Fibroblast of peridontal ligament (primary cell): ENCODE measurements around the gene NUP210L.

ENCODE experiments used
- DNase-seq: peaks from one replicate; pipeline ENCODE4 v3.0.0-alpha.2; 2010; ENCODE audit errors: extremely low read depth

NUP210L gene

DNA sequence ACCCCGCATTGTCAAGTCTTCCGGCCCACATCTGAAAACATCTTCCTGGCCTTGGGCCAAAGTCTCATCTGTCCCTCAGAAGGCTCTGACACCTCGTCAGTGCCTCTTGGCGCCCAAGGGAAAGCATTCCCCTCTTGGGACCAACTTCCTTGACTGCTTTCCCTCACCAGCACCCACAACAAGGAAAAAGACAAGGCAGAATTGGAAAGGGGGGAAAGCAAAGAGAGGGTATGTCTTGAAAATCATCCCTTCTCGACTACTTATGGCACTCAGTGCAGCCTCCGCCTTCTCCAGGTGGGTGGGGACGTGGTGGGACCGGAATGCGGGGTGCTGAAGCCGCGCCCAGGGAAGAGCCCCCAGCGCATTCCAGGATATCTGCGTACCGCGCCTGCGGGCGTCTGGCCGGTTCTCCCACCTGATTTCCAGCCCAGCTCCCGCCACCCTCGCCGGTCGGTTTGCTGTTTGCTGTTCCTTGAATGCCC lies 191.0 kb downstream of the NUP210L start:
- DNase-seq: no peak

DNA sequence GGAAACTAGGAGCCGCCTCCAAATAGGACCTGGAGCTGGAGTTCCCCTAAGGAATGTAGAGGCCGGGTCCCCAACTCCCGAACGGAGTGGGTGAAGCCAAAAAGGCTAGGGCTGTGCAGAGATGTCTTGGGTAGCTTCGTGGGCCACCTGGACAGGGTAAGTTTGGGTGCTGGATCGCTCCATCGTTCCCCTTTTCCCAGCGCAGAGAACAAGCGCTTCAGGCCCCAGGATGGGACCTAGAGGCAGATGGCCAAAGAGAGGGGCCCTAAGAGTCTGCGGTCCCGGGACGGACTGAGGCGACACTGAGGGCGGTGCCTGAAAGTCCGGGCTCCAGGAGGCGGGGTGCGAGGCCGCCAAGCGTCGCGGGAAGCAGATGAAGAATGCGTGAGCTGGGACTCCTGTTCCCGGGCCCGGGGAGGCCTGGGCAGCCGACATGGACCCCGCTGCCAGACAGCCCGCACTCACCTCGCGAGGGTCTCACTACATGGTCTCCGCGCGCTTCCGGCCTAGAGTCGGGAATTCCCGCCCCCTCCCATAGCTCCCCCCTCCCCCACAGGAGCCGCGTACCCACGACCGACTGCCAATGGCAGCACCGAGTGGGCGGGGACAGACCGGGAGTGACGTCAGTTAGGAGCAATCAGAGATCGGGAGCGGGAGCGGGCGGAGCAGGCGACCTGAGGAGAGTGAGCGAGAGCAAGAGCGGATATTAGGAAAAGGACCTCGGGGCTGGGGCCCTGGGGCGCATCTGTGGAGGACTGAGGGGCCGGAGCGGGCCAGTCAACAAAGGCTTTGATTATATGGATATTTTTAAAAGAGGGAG lies 191.6 kb downstream of the NUP210L start, which contains the start of gene SLC39A1:
TSS of gene SLC39A1 (minus strand) at position 508 of the 820 bp plus-strand sequence. CDS start 822 bp downstream, outside the sequence.
- DNase-seq: peak; percentile 94

DNA sequence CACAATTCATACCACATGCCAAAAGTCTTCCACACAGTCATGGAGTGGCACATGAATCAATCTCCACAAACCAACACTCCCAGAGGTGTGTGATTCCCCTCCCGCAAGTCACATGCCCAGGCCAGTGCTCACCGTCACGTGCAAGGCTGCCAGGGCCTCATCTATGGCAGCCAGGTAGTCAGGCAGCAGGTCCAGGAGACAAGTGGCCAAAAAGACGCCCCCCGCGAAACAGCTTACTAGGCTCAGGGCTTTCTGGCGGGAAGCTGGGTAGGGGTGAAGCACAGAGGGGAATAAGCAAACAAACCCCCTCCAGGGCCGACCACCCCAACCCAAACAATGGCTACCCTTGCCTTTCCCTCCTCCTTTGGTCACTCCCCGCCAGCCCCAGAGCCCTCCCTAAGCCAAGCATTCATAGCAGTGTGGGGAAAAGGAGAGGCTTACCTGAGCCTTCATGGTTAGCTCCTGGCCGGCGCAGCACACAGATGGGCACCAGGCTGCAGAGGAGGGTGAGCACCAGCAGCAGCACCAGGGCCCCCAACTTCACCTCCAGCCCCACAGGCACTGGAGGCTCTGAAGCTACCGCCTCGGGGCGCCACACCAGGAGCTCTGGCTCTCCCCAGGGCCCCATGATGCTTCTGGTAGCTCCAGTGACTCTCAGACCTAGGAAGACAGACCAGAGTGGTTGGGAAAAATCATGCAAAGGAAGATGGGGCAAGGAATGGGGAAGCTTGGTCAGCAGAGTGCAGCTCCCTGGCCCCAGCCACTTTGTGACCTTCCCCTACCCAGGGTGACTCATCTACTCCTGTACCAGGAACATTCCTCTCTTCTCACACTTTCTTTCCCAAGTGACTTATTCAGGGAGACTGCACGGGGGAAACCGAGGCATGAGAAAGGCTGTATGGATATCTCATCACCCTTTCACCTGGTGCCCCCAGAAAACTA lies 192.5 kb downstream of the NUP210L start:
- DNase-seq: no peak

DNA sequence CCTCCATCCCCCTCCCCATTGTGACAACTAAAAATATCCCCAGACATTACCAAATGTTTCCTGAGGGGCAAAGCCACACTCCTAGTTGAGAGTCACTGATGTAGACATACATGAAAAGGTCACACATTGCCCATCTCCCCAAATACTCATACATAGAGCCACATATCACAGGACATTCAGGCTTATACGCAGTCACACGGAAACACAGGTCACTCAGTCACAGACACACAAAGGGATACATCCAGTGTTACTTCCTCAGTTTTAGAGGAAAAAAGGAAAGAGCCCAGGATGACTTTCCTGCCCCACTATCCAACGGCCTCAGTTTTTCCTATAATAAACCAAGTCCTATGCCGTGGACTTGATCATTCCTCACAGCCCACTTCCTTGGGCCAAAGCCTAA lies 193.5 kb downstream of the NUP210L start:
- no peak for DNase-seq

DNA sequence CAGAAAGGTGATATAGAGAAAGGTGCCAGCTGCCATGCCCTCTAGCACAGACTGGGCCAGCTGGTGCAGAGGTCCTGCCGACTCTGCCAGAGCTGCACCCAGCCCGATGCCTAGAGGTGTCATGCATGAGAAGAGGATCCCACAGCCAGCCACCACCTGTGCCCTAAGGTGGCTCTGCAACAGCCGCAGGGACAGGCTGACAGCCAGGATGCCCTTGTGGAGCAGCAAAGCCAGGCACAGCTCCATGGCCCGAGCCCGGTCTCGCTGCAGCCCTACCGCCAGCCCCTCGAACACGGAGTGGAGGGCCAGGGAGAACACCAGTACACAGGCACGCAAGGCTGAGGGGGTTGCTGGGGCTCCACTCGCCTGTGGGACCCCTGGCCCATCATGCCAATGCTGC lies 194.7 kb downstream of the NUP210L start:
- no peak for DNase-seq

DNA sequence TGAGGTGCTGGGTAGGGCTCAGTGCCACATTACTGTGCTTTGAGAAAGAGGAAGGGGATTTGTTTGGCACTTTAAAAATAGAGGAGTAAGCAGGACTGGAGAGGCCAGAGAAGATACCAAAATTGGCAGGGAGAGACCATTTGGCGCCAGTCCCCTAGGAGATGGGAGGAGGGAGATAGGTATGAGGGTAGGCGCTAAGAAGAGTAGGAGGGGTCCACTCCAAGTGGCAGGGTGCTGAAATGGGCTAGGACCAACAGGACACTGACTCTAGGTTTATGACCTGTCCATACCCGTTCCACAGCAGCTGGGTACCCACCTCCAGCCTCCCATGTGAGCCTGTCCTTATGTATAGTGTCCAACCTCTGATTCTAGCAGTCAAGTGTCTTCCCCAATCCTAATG lies 195.4 kb downstream of the NUP210L start:
- no peak for DNase-seq

DNA sequence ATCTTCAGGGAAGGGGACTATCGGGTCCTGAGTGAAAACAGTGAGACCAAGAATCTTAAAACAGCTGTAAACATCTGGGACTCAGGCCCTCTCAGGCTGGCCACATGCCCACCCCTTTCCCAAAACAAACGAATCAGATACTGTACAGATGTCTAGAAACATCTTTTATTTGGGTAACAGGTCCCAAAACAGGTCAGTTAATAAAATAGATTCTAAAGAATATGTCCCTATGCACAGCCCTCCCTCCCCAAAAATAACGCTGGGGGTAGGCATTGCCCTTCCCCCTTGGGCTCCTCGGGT lies 196.0 kb downstream of the NUP210L start:
- no peak for DNase-seq

DNA sequence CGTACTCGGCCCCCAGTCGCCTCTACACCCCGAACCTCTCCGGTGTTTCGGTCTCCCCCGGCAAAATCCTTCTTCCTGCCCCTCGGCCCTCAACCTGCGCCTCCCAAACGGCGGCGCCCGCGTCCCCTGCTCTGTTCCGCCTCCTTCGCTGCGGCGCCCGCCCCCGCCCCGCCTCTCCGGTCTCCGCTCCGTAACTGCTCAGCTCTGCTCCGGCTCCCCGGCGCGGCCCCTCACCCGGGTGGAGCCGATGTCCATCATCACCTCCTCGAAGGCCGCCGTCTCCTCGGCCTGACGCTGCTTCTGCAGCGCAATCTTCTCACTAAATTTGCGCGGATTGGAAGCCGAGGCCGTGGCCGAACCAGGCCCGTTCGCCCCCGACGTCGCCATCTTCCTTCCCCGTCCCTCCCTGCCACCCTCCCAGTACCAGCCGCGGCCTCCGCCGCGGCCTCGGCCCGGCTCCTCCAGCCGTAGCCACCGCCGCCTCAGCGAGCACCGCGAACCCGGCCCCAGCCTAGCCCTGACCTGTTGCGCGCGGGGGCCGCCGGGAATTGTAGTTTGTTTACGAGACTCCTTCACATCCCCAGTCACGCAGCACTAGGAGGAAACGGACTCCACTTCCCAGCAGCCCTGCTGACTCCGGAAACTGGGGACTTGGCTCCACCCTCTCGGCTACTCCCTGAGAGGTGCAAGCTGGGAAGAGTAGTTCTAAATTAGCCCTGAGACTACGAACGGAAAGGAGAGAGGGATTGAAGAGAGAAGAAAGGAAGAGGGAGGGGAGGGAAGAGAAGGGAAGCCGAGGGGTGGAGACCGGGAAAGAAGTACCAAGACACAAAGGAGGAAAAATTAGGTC lies 196.5 kb downstream of the NUP210L start, which contains the start of gene CRTC2:
TSS of gene CRTC2 (minus strand) at position 502 of the 850 bp plus-strand sequence. CDS start at position 387, 115 bp downstream.
- DNase-seq: peak; percentile 98

DNA sequence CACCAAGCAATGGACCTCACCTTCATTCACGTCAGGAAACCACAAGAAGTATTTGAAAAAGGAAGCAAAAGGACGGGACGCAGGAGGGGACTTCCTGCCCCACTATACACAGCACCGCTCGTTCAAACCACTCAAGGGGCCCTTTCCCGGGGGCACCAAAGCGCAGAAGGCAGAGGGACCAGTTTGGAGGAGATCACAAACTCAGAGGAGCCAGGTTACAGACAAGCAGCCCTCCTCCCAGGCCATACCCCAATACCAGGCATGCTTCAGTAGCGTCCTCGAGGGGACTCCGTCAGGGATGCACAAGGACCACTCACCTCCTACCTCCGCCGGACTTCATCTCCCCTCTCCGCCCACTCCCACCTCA lies 197.1 kb downstream of the NUP210L start:
- DNase-seq: no peak

DNA sequence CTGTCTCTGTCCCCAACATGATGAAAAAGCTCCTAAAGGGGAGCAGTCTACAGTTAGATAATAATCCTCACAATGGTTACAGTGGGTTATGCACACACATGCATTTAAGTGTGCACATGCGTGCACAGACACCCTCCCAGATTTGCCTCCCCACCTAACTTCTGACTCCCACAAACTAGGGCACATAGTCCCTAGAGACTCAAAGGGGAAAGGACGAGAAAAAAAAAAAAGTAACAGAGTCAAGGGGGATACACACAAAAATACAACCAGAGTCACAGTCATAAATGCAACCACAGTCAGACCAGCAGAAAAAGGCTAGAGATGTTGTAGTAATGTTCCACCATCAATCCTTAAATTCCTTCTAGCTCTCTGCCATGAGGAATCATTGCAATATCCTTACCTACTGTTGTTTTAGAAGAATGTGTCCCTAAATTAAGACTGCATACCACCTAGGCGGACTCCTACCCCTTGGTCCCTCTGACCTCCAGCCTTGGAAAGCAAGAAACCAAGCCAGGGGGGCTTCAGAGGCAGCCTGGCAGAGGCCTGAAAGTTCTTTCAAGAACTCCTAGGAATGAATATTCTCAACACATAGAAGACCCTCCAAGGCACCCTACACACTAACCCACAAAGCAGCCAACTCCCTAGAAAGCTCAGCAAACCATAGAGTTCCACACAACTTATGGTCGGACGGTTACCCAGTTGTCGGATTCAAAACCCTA lies 197.7 kb downstream of the NUP210L start:
- DNase-seq: no peak

DNA sequence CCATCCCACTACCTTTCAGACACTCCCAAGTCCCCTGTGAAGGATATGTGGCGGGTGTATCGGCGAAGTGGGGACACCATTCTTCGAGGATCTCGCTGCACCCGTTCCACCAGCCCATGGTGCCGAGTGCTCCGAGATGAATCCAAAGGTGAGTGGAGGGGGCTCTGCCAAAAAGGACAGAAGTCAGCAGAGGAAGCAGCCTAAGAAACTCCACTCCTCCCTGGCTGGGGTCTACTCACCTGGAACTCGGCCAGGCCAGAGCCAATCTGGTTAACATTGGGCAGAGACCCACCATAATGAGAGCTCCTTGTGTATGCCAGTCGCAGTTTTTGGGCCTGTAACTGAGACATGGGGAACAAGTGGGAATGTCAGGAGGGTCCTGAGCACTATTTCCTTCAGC lies 200.0 kb downstream of the NUP210L start:
- no peak for DNase-seq

DNA sequence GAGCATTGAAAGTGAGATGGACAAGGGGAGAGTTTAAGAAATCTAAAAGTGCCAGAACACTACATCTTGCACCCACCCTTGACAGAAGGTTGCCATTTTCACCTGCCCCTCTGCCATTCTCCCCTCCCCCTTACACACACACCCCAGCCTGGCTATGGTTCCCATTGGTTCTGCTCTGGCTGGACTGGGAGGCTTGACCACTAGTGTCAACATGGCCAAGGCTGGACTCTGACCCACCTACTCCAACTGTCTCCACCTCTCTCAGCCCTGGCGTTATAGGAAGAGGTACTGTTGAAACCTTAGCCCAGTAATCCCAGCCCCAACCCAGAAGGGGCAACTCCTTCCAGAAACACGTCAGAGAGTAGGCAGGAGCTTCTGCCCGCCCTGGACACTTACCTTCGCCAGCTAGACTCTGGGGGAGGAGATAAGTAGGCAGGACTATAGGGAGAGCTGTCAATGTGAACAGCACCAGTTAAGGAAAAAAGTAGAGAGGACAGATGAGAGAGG lies 201.0 kb downstream of the NUP210L start:
- DNase-seq: no peak

DNA sequence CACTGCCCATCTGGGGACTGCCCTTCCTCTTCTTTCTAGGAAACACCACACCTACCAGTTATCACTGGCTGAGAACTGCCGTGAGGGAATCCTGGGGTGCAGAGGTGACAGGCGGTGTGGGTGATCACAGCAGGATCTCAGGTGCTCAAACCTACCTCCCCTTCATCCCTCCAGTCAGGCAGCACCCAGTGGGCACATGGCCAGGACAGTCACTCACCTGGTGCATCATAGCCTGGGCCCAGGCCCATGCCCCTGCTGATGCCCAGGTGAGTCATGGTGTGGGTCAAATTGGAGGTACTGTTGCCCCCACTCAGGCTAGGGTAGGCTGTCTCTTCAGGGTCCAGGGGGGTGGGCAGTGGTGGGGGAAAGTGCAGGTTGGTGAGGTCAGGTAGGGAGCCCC lies 203.1 kb downstream of the NUP210L start:
- no peak for DNase-seq

DNA sequence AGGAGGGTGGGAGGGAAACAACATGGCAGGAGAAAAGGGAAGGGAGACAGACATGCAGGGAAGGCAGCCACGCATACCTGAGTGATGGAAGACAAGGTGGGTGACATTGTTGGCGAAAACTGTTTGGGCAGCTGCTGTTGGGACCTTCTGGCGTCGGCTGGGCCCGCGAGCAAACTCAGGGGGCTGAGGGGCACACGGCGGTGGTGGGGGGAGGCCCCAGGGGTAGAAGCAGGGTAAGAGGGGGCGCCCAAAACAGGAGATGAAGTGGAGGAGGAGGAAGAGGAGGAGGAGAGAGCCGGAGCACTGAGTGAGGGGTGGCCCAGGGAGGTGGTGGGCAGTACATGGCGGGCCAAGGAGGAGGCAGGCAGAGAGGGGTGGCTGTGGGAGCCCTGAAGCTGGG lies 203.7 kb downstream of the NUP210L start:
- no peak for DNase-seq

DNA sequence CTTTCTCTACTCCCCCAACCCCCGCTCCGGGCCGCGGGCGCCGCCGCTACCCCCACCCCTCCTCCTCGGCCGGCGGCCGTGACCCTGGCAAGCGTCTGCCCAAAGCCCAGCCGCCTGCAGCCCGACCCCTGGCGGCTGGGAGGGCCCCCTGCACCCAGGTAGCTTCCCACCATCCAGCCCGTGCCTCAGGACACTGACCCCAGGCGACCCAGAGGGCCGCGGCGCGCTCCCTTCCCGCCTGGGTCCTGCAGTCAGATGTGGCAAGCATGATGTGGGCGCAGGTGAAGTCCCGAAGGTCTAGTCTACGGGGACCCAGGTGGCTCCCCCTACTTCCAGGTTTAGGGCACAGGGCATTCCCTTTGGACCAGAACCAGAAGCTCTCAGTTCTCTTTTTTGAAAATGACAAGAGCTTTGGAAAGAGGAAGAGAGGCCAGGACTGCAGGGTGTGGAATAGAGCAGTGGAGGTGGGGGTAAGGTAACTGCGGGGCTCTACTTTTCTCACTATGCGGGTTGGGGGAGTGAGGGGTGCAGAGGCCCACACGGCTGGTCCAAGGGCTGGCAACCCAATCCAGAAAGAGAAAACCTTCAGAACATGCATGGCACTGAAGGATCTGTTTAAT lies 208.1 kb downstream of the NUP210L start, which contains the start of gene DENND4B:
TSS of gene DENND4B (minus strand) at position 97 of the 620 bp plus-strand sequence. CDS start 2,344 bp downstream, outside the sequence.
- DNase-seq: peak; percentile 62

DNA sequence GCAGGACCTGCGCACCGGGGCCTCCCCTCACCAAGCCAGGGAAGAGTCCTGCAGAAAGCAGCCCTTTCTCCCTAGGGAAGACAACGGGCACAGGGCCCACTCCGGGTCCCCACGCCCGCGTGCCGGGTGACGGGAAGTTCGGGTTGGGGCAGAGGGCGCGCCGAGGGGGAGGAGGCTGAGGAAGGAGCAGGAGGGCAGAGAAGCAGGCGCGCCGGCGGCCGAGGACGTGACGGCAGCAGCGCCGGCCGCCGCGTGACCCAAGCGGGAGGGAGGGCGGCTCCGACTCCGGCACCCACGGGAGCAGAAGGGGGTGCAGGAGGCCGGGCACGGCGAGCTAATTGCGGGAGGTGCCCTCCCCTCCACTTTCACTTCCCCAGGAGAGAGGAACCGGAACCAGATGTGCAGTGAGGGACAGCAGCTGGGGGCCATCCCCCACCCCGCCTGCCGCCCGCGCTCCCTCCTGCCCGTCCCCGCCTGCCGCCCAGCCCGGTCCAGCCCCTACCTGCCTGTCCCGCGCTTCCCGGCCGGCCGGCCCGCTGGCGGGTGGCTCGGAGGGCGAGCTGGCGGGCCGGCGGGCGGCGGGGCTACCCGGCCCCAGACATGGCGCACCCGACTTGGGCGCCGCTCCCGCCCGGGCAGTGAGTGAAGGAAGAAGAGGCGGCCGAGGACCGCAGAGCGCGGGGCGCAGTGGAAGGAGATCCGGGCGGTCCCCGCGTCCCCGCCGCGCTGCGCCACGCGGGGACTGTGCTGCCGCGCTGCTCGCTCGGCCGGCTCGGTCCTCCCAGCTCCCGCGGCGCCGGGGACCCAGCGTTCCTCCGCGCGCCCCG lies 208.9 kb downstream of the NUP210L start:
- DNase-seq: peak; percentile 72

DNA sequence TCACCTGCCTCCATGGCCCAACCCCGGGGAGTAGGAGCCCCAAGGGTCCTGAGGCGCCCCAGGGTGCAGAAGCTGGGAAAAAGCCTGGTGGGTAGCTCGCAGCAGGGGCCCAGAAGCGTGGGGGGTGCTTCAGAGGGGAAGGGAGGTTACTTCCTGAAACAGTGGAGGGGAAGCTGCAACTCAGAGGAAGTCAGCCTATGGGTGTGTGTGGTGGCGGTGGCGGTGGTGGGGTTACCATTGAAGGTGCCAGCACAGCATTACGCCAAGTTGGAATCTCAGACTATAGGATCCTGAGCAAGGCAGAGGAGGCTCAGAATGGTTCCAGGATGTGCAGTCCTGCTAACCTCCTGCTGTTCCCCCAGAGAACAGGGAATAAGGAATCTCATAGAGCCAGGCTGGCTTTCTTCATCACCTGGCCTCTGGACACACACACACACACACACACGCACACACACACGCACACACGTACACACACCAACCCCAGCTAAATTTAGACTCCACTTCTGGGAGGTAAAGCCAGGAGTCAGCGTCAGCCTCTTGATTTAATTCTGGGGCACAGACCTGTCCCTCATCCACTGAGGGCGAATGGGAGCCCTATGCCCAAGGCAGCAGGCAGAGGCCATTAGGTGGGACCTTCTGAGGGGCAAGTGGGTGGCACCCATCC lies 209.6 kb downstream of the NUP210L start:
- DNase-seq: peak; percentile 47

DNA sequence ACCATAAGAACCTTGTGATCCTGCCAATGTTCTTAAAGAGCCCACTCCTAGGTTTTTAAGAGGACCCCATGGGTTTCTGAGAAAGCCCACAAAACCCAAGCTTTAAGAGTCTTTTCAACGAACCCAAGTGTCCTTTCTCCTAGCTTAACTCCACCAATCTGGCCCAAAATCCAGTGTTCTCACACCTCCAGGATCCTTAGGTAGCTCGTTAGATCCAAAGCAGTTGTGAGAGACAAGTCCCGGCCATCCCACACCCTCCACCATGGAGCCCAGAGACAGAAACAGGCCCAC lies 210.1 kb downstream of the NUP210L start:
- DNase-seq: no peak
